ENCODE data around the gene ARHGEF3.

ARHGEF3 gene

GRCh38 chr3:56795829-56796185 is 5.9 kb downstream of the ARHGEF3 start:
- no peak for DNase-seq (ENCODE audit: low read depth in 2 of 2)

DNA sequence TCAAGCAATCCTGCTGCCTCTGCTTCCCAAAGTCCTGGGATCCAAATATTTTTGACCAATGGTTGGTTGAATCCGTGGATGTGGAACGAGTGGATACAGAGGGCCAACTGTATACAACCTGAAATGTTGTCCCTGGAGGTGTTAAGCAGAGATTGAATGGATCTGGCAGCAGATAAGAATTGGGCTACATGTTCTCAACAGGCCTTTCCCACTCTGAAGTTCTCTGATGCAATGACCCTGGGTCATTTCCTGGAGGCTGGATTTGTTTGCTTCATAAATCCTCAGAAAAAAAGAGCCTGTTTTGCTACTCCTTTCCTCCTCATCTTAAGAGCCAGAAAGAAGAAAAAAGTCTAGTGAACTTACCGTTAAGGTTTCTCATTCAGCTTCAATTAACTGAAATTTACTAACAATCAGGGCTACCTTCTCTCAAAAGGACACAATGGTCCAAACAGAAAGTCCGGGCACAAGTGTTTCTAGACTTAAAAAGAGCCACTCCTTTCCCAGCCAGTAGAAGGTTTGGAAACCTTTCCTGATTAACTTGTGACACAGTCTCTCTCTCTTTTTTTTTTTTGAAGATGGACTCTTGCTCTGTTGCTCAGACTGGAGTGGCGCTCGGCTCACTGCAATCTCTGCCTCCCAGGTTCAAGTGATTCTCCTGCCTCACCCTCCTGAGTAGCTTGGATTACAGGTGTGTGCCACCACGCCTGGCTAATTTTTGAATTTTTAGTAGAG is 6.5 kb downstream of the ARHGEF3 start:
- DNase-seq (ENCODE audit: low read depth in 2 of 2): peak in 1 of 2 experiments; percentile 4

DNA sequence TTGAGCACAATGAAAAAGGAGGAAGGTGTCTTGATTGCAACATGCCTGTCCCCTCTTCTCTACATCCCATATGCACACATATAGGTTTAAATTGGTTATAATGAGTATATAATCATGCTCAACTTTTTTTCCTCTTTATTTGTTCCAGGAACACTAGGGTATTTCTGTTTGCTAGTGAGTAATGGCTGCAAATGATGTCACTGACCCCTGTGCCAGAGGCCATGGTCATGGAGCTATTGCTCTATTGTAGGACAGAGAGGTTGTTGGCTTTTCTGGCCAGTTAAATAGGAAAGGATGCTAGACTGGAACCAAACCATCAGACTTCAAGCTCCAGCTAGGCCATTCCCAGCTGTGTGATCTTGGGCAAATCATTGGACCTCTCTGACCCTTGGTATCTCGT is 9.6 kb downstream of the ARHGEF3 start:
- DNase-seq (ENCODE audit: low read depth in 2 of 2): no peak

GRCh38 chr3:56790016-56790821 is 11.5 kb downstream of the ARHGEF3 start:
- DNase-seq (ENCODE audit: low read depth in 2 of 2): no peak

- no peak for DNase-seq (ENCODE audit: low read depth in 2 of 2)
Measured at GRCh38 chr3:56789076-56789475, 12.7 kb downstream of the ARHGEF3 start.

DNA sequence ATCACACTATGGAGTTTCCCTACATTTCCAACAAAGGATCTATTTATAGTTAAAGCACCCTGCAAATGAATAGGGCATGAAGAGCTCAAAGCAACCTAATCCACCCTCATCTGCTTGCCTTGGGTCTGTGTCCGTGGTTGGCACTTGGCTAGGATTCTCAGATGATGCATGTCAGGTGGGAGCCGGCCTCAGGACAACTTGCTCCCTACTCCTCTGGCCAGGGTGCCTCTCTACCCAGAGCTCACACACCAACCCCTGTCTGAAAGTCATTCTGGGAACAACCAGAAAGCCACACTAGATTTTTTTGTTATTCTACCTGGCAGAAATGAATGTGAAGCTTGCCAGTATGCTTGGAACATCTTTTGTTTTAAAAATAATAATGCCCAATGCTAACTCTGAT is 13.2 kb downstream of the ARHGEF3 start:
- no peak for DNase-seq (ENCODE audit: low read depth in 2 of 2)

- no peak for DNase-seq (ENCODE audit: low read depth in 2 of 2)
Measured at GRCh38 chr3:56787784-56788256, 13.9 kb downstream of the ARHGEF3 start.

- no peak for DNase-seq (ENCODE audit: low read depth in 2 of 2)
Measured at GRCh38 chr3:56787258-56787775, 14.4 kb downstream of the ARHGEF3 start.

DNA sequence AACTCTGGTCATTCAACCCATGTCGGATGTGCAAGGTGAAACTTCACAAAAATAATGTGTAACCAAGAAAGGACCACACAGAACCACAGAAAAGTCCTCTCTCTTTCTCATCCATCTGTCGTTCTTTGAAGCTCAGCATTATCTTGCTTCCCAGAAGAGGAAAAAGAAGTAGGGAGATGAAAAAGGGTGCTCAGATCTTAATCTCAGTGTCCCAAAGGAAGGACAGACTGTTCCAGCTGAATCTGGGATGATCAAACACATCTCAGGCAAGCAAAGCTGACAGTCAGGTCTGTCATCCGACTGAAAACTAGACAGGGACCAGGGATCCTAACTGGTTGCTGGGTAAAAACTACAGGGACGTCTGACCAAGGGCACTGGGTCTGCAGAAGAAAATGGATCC is 16.2 kb downstream of the ARHGEF3 start:
- no peak for DNase-seq (ENCODE audit: low read depth in 2 of 2)

GRCh38 chr3:56784448-56785001 is 17.2 kb downstream of the ARHGEF3 start:
- DNase-seq (ENCODE audit: low read depth in 2 of 2): no peak

DNA sequence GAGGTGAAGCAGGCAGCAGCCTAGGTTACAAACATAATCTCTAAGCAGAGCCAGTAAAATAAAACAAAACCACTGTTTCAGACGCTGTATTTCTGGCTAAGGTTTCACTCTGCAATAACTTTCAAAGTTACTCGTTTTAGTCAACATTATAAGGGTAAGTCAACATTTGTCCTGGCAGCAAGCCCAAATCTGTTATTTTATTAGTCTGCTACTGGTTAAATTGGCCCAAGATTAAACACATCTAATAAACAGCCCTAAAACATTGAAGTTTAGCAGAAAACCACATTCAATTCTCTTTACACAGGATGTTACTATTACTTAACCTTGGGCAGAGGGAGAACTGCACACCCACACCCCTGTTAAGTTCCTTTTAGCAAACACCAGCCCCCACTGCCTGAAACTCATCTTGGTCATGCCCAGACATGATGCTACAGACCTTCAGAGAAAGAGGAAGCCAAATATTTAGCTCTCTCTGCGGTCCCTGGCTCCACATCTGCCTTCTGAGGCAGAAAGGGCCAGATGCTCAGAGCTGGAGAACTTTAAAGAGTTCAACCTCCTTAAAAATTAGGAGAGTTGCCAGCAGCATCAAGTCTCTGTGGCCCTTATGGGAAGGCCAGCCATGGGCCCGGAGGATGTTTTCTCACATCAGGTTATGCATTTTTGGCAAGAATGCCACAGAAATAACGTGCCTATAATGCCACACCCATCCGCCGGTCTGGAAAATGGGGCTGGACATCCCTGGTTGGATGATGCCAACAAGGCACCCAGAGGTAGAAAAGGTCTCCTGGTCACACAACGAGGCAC is 17.9 kb downstream of the ARHGEF3 start:
- DNase-seq (ENCODE audit: low read depth in 2 of 2): peak; percentile 48 to 60

- no peak for DNase-seq (ENCODE audit: low read depth in 2 of 2)
Measured at GRCh38 chr3:56782906-56783305, 18.8 kb downstream of the ARHGEF3 start.

DNA sequence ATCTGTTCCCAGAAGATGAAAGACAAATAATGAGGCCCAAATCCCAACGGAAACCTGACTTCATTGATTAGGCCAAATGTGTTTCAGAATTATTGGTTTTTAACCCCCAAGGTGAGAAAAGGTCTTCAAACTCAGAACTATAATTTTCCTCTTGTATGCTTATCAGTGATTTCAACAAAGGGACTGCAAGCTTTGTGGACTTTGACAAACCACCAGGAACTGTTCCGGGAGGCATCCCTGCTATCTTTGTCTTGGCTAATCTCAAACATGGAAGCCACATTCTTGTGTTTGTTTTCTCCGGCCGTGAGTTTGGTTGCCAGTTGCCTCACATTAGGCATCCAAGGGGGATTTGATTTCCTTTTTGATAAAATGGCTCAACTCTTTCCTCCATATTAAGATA is 19.5 kb downstream of the ARHGEF3 start:
- no peak for DNase-seq (ENCODE audit: low read depth in 2 of 2)

DNA sequence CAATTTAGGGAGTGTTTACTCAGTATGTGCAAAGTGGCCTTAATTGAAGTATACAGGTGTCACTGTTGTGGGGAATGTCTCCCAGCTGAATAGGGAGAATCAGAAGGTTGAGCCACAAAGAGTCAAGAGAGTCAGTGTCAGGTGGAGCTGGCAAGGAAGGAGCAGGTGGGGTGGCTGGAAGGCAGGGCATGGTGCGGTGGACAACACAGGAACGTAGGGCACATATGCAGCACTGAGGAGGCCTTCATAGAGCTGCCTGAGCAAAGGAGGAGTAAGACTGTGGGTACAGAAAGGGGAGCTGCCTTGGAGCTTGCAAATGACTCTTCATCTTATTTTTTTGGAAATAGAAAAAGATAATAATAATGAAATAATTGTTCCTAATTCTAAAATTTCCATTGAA is 20.0 kb downstream of the ARHGEF3 start:
- no peak for DNase-seq (ENCODE audit: low read depth in 2 of 2)

GRCh38 chr3:56780936-56781335 is 20.8 kb downstream of the ARHGEF3 start:
- DNase-seq (ENCODE audit: low read depth in 2 of 2): no peak

- no peak for DNase-seq (ENCODE audit: low read depth in 2 of 2)
Measured at GRCh38 chr3:56778893-56779292, 22.9 kb downstream of the ARHGEF3 start.

GRCh38 chr3:56776556-56776950 is 25.2 kb downstream of the ARHGEF3 start:
- no peak for DNase-seq (ENCODE audit: low read depth in 2 of 2)

DNA sequence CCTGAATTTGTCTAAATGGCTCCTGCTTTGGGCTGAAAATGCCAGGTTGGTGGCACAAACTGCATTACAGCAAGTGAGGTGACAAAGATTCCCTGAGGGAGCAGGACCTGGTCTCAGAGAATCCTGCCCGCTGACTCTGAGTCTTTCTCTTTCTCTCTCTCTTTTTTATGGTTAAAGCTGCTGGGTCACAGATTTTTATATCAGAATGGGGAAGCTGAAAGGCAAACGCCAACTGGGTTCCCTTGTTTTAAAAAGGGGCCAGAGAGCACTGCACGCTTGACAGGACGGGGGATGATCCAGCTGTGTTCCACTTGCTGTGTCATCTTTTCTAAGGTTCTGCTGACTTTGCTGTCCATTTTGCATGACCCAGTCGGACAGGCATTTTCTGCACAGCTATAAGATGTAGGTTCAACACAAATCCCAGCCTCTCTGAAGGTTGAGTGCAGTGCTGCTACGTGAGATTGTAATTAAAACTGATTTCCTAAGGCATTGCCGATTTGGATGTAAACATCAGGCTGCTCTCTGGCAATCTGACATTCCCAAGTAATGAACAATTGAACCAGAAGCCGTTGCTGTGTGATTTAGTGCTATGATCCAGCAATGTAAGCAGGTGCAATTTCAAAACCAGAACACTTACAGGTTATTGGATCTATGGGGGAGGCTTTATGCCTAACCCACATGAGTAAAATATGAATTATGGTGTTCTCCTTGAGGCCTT is 25.8 kb downstream of the ARHGEF3 start:
- DNase-seq (ENCODE audit: low read depth in 2 of 2): no peak

- no peak for DNase-seq (ENCODE audit: low read depth in 2 of 2)
Measured at GRCh38 chr3:56775445-56775837, 26.3 kb downstream of the ARHGEF3 start.

DNA sequence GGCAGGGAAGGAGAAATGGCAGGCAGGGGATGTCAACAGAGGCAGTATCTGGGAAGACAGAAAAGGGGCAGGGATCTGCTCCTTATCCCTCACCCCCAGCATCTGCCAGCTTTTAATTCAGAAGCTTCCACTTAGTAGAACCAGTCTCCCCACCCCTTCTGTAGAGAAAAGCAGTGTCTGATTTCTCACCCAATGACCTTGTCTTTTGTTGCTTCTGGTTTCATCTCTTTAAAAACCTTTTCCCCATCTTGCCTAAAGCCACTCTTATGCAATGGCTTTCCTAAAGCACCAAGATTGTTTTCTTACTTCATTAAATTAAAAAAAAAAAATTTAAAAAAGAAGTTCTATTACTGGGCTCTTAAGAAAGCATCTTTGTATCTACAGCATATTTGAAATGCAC is 27.8 kb downstream of the ARHGEF3 start:
- no peak for DNase-seq (ENCODE audit: low read depth in 2 of 2)
